Hepatocyte (in vitro differentiated cells): ENCODE results near the gene SORCS2.

Experiments
- EZH2phosphoT487 ChIP-seq: fragments of 200-600 bp; sonication (generic); IDR thresholded peaks from one replicate; pipeline ENCODE4 v1.6.1; 2018; ENCODE audit warnings: antibody characterized with exemption, mild to moderate bottlenecking, low read depth, moderate library complexity; ENCODE audit not compliant: unreplicated experiment, severe bottlenecking
- TF ChIP-seq, protein P1 (sequence below): fragments of 200-600 bp; sonication (generic); IDR thresholded peaks from 2 replicates; pipeline ENCODE4 v1.5.1; 2016; ENCODE audit warnings: antibody characterized with exemption, mild to moderate bottlenecking; ENCODE audit not compliant: poor library complexity

DNA sequence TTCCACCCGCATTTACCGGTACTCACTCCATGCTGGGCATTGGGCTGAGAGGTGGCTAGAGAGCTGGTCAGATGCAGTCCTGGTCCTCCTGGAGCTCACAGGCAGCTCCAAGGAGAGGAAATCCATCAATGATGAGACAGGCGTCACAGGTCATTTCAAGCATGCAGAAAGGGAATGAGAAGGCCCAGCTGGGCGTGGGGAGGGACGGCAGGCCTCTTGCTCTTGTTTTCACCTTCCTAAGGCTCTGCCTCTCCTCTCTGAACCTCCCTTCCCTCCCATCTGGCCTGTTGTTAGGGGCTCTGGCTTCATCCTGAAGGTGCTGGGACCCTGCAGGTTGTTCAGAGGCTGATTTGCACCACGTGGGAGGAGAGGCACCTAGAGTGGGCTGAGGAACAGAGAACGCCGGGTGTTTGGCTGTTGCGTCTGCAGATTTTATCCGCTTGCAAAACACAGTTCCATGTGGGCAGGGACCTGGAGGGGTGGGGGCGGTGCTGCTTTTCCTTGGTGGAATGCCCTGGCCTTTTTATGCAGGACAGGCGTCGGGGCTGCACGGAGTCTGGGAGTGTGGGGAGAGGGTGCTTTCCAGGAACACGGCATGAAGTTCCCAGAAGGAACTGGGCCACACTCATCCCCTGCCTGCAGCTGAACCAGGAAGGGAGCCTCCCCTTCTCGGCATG lies 323.9 kb downstream of the SORCS2 start:
- TF ChIP-seq, protein P1, sequence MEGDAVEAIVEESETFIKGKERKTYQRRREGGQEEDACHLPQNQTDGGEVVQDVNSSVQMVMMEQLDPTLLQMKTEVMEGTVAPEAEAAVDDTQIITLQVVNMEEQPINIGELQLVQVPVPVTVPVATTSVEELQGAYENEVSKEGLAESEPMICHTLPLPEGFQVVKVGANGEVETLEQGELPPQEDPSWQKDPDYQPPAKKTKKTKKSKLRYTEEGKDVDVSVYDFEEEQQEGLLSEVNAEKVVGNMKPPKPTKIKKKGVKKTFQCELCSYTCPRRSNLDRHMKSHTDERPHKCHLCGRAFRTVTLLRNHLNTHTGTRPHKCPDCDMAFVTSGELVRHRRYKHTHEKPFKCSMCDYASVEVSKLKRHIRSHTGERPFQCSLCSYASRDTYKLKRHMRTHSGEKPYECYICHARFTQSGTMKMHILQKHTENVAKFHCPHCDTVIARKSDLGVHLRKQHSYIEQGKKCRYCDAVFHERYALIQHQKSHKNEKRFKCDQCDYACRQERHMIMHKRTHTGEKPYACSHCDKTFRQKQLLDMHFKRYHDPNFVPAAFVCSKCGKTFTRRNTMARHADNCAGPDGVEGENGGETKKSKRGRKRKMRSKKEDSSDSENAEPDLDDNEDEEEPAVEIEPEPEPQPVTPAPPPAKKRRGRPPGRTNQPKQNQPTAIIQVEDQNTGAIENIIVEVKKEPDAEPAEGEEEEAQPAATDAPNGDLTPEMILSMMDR = no peak
- TF ChIP-seq EZH2phosphoT487 = no peak
